Ramos (cell line): ENCODE measurements around the gene ETFA.
"Not testable (repeated sequence)": the region's sequence is repeated elsewhere in the genome, so short reads cannot be mapped to it uniquely, and the experiment has no call there.

Experiments
- in situ Hi-C: fragments of 300-500 bp; cut with MboI; formaldehyde crosslinking; loops from one replicate; pipeline ENCODE4 v1.14.3; 2022; ENCODE audit warnings: low sequenced_read_pairs; ENCODE audit not compliant: unreplicated experiment

The ETFA gene

GRCh38 chr15:76327191-76328105 lies 16.2 kb upstream of the ETFA start:
- in situ Hi-C loops = no loop called here

GRCh38 chr15:76325704-76326103 lies 14.4 kb upstream of the ETFA start:
- in situ Hi-C loops = no loop called here

DNA sequence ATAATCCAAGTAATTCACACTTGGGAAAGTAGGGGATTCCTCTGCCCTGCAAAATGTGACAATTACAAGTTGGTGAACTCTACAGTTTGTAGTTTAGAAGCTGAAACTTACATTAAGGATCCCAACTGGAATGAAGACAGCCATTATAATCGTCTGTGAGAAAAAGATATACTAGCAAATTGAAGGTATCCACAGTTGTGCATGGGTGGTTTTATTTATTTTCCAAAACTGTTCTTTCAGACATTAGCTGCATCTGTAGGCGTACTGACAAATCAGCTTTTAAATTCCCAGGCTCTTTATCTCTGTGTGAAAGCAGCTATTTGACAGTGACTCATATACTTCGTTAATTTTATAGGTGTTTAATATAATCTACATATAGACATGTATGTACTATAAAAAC lies 12.8 kb upstream of the ETFA start:
- in situ Hi-C loops = no loop called here

- in situ Hi-C loops = no loop called here
These were observed 10.3 kb upstream of the ETFA start for GRCh38 chr15:76321602-76322001.

- in situ Hi-C loops = no loop called here
These were observed 9.9 kb upstream of the ETFA start for GRCh38 chr15:76321171-76321570.

GRCh38 chr15:76320012-76320411 lies 8.7 kb upstream of the ETFA start:
- in situ Hi-C loops = no loop called here

- in situ Hi-C loops = no loop called here
These were observed 2.5 kb upstream of the ETFA start for GRCh38 chr15:76313731-76314130.

- in situ Hi-C loops = not testable (repeated sequence)
These were observed 1.9 kb upstream of the ETFA start for GRCh38 chr15:76313175-76313567.

- in situ Hi-C loops = no loop called here
These were observed 1.4 kb upstream of the ETFA start for GRCh38 chr15:76312540-76313174.

DNA sequence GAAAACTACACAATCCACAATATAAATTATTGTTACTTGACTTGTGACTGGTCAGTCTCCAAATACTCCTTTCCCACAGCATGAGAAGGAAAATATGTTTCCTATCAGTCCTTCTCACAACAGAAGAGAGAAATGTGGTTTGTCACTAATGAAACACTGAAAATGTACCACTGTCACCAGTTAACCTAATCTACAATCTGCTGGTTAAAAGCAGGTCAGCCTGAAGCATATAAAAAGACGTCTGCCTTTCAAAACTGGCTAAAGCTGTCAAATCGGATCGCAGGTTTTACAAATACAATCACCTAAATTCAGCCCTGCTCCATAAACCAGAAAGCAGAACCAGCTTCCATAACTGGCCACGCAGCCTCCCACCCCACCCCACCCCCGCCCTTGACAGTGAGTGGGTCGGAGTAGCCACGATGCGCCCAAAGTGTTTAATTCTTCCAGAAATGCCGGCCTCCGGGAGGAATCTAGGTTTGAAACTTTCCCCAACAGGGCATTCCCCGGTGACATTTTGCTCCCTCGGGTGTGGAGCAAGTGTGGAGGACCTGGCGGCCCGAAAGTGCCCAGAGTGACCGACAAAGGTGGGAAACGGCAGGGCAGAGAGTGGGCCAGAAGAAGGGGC lies 682 bp downstream of the ETFA start:
- in situ Hi-C loops = no loop called here

DNA sequence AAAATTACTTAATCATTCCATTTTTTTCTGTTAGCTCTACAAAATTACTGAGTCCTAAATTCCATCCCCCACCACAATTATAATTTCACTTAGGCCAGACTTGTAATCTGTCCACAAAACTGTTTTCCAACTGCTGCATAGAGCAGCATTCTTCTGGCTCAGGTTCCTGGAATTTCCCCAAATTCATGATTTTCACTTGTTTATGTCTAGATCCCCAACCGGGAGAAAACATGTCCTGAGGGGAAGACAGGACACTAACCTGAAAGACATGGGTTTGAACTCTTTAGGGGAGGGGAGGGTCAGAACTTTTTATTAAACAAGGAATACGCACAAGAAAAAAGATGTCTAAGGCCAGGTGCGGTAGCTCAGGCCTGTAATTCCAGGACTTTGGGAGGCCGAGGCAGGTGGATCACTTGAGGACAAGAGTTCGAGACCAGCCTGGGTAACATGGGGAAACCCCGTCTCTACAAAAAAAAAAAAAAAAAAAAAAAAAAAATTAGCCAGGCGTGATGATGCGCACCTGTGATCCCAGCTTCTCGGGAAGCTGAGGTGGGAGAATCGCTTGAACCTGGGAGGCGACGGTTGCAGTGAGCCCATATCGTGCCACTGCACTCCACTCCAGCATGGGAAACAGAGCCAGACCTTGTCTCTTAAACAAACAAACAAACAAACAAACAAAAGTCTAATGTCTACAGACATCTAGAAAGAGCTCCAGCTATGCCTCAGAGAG lies 1.5 kb downstream of the ETFA start:
- in situ Hi-C loops = no loop called here

- in situ Hi-C loops = no loop called here
These were observed 7.4 kb downstream of the ETFA start for GRCh38 chr15:76303909-76304308.

- in situ Hi-C loops = no loop called here
These were observed 11.5 kb downstream of the ETFA start for GRCh38 chr15:76299786-76300185.

DNA sequence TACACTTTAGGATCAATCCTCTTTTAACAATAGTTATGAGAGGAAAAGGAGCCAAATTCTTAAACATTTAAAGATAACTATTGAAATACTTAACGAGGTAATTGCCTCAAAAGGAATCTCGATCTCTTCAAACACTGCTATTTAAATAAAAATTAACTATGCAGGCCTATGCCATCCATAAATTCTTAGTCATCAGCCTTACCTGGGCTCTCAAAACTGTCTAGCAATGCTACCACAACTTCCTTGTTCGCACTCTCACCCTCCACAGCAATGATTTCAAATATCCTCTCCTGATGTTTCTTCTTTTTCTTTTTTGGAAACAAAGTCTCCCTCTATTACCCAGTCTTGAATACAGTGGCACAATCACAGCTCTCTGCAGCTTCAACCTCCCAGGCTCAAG lies 12.3 kb downstream of the ETFA start:
- in situ Hi-C loops = no loop called here

- in situ Hi-C loops = not testable (repeated sequence)
These were observed 13.3 kb downstream of the ETFA start for GRCh38 chr15:76297951-76298350.

DNA sequence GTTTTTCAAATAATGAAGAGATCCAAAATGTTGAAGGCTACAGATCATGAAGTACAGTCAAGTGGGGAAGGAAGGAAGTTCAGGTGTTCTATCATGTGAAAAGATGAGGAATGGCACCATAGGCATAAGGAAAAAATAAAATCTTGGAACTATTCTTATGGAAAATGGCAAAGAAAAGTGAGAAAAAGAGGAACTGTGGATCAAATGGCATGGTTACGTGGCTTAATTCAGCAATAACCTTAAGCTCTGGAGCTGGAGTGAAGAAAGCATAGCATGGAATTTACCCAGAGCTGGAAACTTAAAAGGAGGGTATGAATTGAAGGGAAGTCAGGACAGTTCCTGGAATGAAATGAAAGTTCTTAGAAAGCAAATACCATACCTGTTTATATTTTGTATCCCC lies 14.4 kb downstream of the ETFA start:
- in situ Hi-C loops = no loop called here

DNA sequence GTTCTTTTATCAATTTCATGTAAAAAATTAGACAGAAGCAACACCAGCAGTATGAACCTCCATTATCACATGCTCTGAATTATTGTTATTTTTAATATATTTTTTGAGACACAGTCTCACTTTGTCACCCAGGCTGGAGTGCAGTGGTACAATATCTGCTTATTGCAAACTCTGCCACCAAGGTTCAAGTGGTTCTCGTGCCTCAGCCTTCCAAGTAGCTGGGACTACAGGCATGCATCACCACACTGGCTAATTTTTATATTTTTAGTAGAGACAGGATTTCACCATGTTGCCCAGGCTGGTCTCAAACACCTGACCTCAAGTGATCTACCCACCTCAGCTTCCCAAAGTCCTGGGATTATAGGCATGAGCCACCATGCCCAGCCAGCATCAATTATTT lies 16.8 kb downstream of the ETFA start:
- in situ Hi-C loops = not testable (repeated sequence)

- in situ Hi-C loops = no loop called here
These were observed 17.9 kb downstream of the ETFA start for GRCh38 chr15:76293361-76293760.

DNA sequence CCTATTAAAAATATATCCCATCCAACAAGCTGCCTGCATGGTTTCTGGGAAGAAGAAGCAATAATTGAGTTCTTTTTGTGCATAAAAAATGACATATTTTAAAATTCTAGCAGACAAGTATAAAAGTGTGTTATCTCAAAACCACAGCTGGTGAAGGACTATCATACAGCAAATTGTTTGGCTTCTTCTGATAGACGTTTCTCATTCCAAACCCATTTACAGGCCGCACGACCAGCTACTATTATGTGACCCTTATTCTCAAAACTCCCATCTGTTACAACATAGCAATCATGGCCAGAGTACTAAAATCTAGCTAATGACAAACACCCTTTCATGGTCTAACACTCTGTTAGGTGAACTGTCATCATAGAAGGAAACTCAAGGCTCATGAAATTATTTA lies 21.7 kb downstream of the ETFA start:
- in situ Hi-C loops = no loop called here

DNA sequence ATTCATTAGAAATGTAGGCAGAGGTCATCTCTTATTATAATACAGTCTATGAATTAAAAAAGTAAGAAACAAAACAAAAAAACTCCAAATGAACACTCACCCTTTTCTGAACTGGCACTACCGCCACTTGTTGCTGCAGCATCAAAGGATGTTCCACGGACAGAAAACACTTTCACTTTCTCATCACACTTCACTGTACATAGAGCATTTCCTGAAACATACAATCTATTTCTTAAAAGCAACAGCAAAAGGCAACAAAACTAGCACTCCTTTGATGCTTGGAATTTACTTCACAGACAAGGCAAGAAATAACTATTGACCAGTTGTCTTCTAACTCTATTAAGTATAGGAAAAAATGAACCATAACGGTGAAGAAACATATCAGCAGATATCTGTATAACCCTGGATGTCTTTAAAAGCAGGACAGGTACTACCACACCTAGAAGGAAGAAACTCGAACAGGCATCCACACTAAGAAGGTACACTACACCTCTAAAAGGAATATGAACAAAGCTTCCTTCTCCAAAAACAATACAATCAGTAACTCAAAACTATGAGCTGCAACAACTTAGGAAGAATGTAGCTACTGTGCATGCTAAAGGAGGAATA lies 24.9 kb downstream of the ETFA start:
- in situ Hi-C loops = no loop called here
